Muscle of leg (tissue), 11 donors: ENCODE measurements around the gene AGAP1. TPM values are rescaled to one million over a fixed set of nuclear protein-coding genes. Genes with fewer than 3 reads are reported as not detected.

Source experiments
- DNase-seq: peaks from one replicate; pipeline ENCODE4 v3.0.0; 2013
- H3K27ac ChIP-seq: one replicate; pipeline ENCODE4 v1.5.1; 2013; ENCODE audit warnings: mild to moderate bottlenecking, low read length, control low read depth
- H3K27me3 ChIP-seq: one replicate; pipeline ENCODE4 v1.6.1; 2013; ENCODE audit warnings: low read length; ENCODE audit not compliant: control insufficient read depth, insufficient read depth
- H3K36me3 ChIP-seq: one replicate; pipeline ENCODE4 v1.6.1; 2013; ENCODE audit warnings: low read length; ENCODE audit not compliant: control insufficient read depth, insufficient read depth
- H3K4me1 ChIP-seq: one replicate; pipeline ENCODE4 v1.6.1; 2013; ENCODE audit warnings: low read length; ENCODE audit not compliant: control insufficient read depth, insufficient read depth
- H3K4me3 ChIP-seq: one replicate; pipeline ENCODE4 v1.5.1; 2013; ENCODE audit warnings: low read length, control low read depth
- H3K9me3 ChIP-seq: replicated peaks from 2 replicates; pipeline ENCODE4 v1.6.1; 2013; ENCODE audit warnings: low read depth, low read length; ENCODE audit not compliant: control insufficient read depth
- WGBS: methylation state at CpG from one replicate; pipeline ENCODE4 v1.1.5; 2013; ENCODE audit warnings: missing lambda C conversion rate; ENCODE audit not compliant: insufficient coverage; 5-methylcytosine and 5-hydroxymethylcytosine counted together
- polyA plus RNA-seq, 8 donors: library from polyadenylated mRNA; unstranded; fragments of 120-200 nt; gene quantifications; one replicate each; pipeline versions ENCODE4 v1.2.1 to v1.2.3, GENCODE V29; 2013; ENCODE audit warnings: inconsistent platforms in 1 of 8, low replicate concordance in 1 of 8; ENCODE audit not compliant: insufficient read length in 8 of 8, insufficient read depth in 1 of 8
- total RNA-seq: library from RNA; stranded (reverse); fragments of 120-200 nt; gene quantifications from one replicate; pipeline ENCODE4 v1.2.4, GENCODE V29; 2013

The AGAP1 gene
- total and polyA plus RNA-seq, 9 donors: 19.1 to 32.0 (median 26.8) TPM

GRCh38 chr2:236073867-236074655, 580.2 kb downstream of the AGAP1 start:
- WGBS: 64% methylated on average over 3 of the region's 8 CpGs
- H3K9me3 ChIP-seq: no peaks in the 10 kb centered on the region

GRCh38 chr2:236075802-236076201, 582.0 kb downstream of the AGAP1 start:
- Histone ChIP-seq H3K4me1 (no peaks in the 10 kb centered on the region), H3K27ac (no peak overlapping the region), H3K36me3 (peaks cover 4% of the 10 kb centered on the region), H3K27me3 (no peaks in the 10 kb centered on the region), H3K9me3 (no peaks in the 10 kb centered on the region), H3K4me3 (no peak overlapping the region)
- WGBS: 83% methylated on average over 5 of the region's 11 CpGs
- no peak for DNase-seq

More at GRCh38 chr2:236073867-236074655, 580.2 kb downstream of the AGAP1 start:
- no peaks in the 10 kb centered on the region for H3K4me1 ChIP-seq
- no peak overlapping the region for H3K4me3 ChIP-seq
- no peak for DNase-seq
- H3K36me3 ChIP-seq: peaks cover 4% of the 10 kb centered on the region
- no peaks in the 10 kb centered on the region for H3K27me3 ChIP-seq
- H3K27ac ChIP-seq: no peak overlapping the region

- no peaks in the 10 kb centered on the region for H3K27me3 ChIP-seq
- no peaks in the 10 kb centered on the region for H3K4me1 ChIP-seq
- WGBS: 87% methylated on average over 11 of the region's 14 CpGs
- H3K4me3 ChIP-seq: no peak overlapping the region
- H3K36me3 ChIP-seq: peaks cover 2% of the 10 kb centered on the region
- H3K27ac ChIP-seq: no peak overlapping the region
- no peak for DNase-seq
- H3K9me3 ChIP-seq: no peaks in the 10 kb centered on the region
These were observed 584.7 kb downstream of the AGAP1 start for GRCh38 chr2:236078297-236079255.

GRCh38 chr2:236080412-236080811, 586.6 kb downstream of the AGAP1 start:
- Histone ChIP-seq H3K9me3 (no peaks in the 10 kb centered on the region), H3K4me1 (no peaks in the 10 kb centered on the region), H3K36me3 (no peaks in the 10 kb centered on the region), H3K27ac (no peak overlapping the region), H3K27me3 (no peaks in the 10 kb centered on the region), H3K4me3 (no peak overlapping the region)
- WGBS: 100% methylated on average over 2 of the region's 3 CpGs
- DNase-seq: no peak

- no peak for DNase-seq
- H3K27me3 ChIP-seq: no peaks in the 10 kb centered on the region
- no peak overlapping the region for H3K27ac ChIP-seq
- WGBS: no CpG with 5 or more reads among the region's 11 CpGs
- H3K4me1 ChIP-seq: no peaks in the 10 kb centered on the region
- H3K4me3 ChIP-seq: no peak overlapping the region
- no peaks in the 10 kb centered on the region for H3K36me3 ChIP-seq
- no peaks in the 10 kb centered on the region for H3K9me3 ChIP-seq
These were observed 587.3 kb downstream of the AGAP1 start for GRCh38 chr2:236081171-236081570.

GRCh38 chr2:236082061-236082460, 588.2 kb downstream of the AGAP1 start:
- no peak for DNase-seq
- Histone ChIP-seq H3K4me3 (no peak overlapping the region), H3K36me3 (no peaks in the 10 kb centered on the region), H3K27ac (no peak overlapping the region), H3K9me3 (no peaks in the 10 kb centered on the region), H3K27me3 (no peaks in the 10 kb centered on the region), H3K4me1 (no peaks in the 10 kb centered on the region)
- 83% methylated on average over 2 of the region's 8 CpGs for WGBS

GRCh38 chr2:236083934-236084333, 590.1 kb downstream of the AGAP1 start:
- no peak overlapping the region for H3K4me3 ChIP-seq
- no peaks in the 10 kb centered on the region for H3K36me3 ChIP-seq
- no peaks in the 10 kb centered on the region for H3K27me3 ChIP-seq
- no peaks in the 10 kb centered on the region for H3K9me3 ChIP-seq
- no peaks in the 10 kb centered on the region for H3K4me1 ChIP-seq
- no peak for DNase-seq
- WGBS: no CpG with 5 or more reads among the region's 8 CpGs
- no peak overlapping the region for H3K27ac ChIP-seq

GRCh38 chr2:236085211-236085610, 591.4 kb downstream of the AGAP1 start:
- Histone ChIP-seq H3K27me3 (no peaks in the 10 kb centered on the region), H3K4me3 (no peak overlapping the region), H3K4me1 (no peaks in the 10 kb centered on the region), H3K36me3 (no peaks in the 10 kb centered on the region), H3K27ac (no peak overlapping the region), H3K9me3 (no peaks in the 10 kb centered on the region)
- WGBS: no CpG with 5 or more reads among the region's 2 CpGs
- no peak for DNase-seq

- no peaks in the 10 kb centered on the region for H3K9me3 ChIP-seq
- H3K4me1 ChIP-seq: no peaks in the 10 kb centered on the region
- 80% methylated on average over 7 of the region's 7 CpGs for WGBS
- no peaks in the 10 kb centered on the region for H3K36me3 ChIP-seq
- DNase-seq: no peak
- H3K4me3 ChIP-seq: no peak overlapping the region
- H3K27me3 ChIP-seq: no peaks in the 10 kb centered on the region
- H3K27ac ChIP-seq: no peak overlapping the region
These were observed 591.8 kb downstream of the AGAP1 start for GRCh38 chr2:236085647-236086046.

- no peaks in the 10 kb centered on the region for H3K27me3 ChIP-seq
- H3K4me1 ChIP-seq: no peaks in the 10 kb centered on the region
- 40% methylated on average over 1 of the region's 6 CpGs for WGBS
- H3K4me3 ChIP-seq: no peak overlapping the region
- H3K27ac ChIP-seq: no peak overlapping the region
- H3K9me3 ChIP-seq: no peaks in the 10 kb centered on the region
- no peaks in the 10 kb centered on the region for H3K36me3 ChIP-seq
- DNase-seq: no peak
These were observed 592.6 kb downstream of the AGAP1 start for GRCh38 chr2:236086403-236086970.
